ENCODE measurements around the gene SPAG6. TPM values are rescaled to one million over a fixed set of nuclear protein-coding genes. Genes with fewer than 3 reads are reported as not detected.

SPAG6 gene
- total RNA-seq, 2 experiments from 2014 or later, result not detected

GRCh38 chr10:22333975-22334282, 11.4 kb upstream of the SPAG6 start:
- CTCF ChIA-PET, result no interaction called here
- Histone ChIP-seq H3K4me3 (ENCODE audit: low read length) (no peak overlapping the region), H3K4me1 (ENCODE audit: insufficient read depth, low read length) (peaks cover 39% of the 10 kb centered on the region), H3K27me3 (ENCODE audit: control insufficient read depth in 1 of 2, insufficient read depth in 2 of 2, low read length in 2 of 2) (peaks cover 33 to 53% of the 10 kb centered on the region in 2 experiments), H3K9me3 (ENCODE audit: control insufficient read depth in 1 of 2, insufficient read depth in 1 of 2, low read length in 2 of 2) (peaks cover 13 to 33% of the 10 kb centered on the region in 2 experiments), H3K36me3 (ENCODE audit: insufficient read depth, low read length) (peaks cover 12% of the 10 kb centered on the region), H3K27ac (ENCODE audit: low read depth in 1 of 2, low read length in 2 of 2) (no peak overlapping the region)
- peaks cover 4% of the 10 kb centered on the region for H3K9me3 Mint-ChIP-seq
- H3K27ac Mint-ChIP-seq, result peak overlapping the region; percentile 85
- H3K36me3 Mint-ChIP-seq (ENCODE audit: low read depth), result peaks cover 28% of the 10 kb centered on the region
- intact Hi-C loops (cut with DNase I, micrococcal nuclease), result loop anchor here (1.0 to 5.0 kb wide), 2 partner anchors 10 to 77 kb away; no protein-coding TSS in a partner anchor
- no peak for TF ChIP-seq CTCF (IDR thresholded peaks at IDR 0.05)
- H3K4me3 Mint-ChIP-seq, result peak overlapping the region; percentile 85
- no peak for DNase-seq
- no peak for ATAC-seq (ENCODE audit: poor library complexity)
- POLR2A ChIA-PET, result no interaction called here
- peaks cover 61% of the 10 kb centered on the region for H3K27me3 Mint-ChIP-seq
- H3K4me1 Mint-ChIP-seq (ENCODE audit: low read depth), result peaks cover 39% of the 10 kb centered on the region

GRCh38 chr10:22334414-22335172, 10.7 kb upstream of the SPAG6 start:
- H3K9me3 ChIP-seq (ENCODE audit: control insufficient read depth in 1 of 2, insufficient read depth in 1 of 2, low read length in 2 of 2), result peaks cover 20 to 33% of the 10 kb centered on the region in 2 experiments
- H3K27ac ChIP-seq (ENCODE audit: low read depth in 1 of 2, low read length in 2 of 2), result peak overlapping the region in 1 of 2 donors; percentile 30
- H3K4me1 Mint-ChIP-seq (ENCODE audit: low read depth), result peaks cover 41% of the 10 kb centered on the region
- H3K4me3 Mint-ChIP-seq, result peak overlapping the region; percentile 93
- ChIA-PET POLR2A (no interaction called here), CTCF (no interaction called here)
- H3K9me3 Mint-ChIP-seq, result peaks cover 4% of the 10 kb centered on the region
- TF ChIP-seq CTCF (IDR thresholded peaks at IDR 0.05), result no peak
- peaks cover 22% of the 10 kb centered on the region for H3K36me3 Mint-ChIP-seq (ENCODE audit: low read depth)
- ATAC-seq (ENCODE audit: poor library complexity) (no peak), DNase-seq (peak in 3 of 14 experiments; percentile 5 to 46 (median 35))
- H3K27me3 Mint-ChIP-seq, result peaks cover 64% of the 10 kb centered on the region
- intact Hi-C loops (cut with DNase I, micrococcal nuclease), result loop anchor here in 1 of 2 experiments (1.0 to 5.0 kb wide), 2 partner anchors 10 to 77 kb away; no protein-coding TSS in a partner anchor
- H3K27me3 ChIP-seq (ENCODE audit: control insufficient read depth in 1 of 2, insufficient read depth in 2 of 2, low read length in 2 of 2), result peaks cover 35 to 60% of the 10 kb centered on the region in 2 experiments
- H3K27ac Mint-ChIP-seq, result peak overlapping the region; percentile 96
- H3K4me1 ChIP-seq (ENCODE audit: insufficient read depth, low read length), result peaks cover 39% of the 10 kb centered on the region
- peak overlapping the region; percentile 52 for H3K4me3 ChIP-seq (ENCODE audit: low read length)
- H3K36me3 ChIP-seq (ENCODE audit: insufficient read depth, low read length), result peaks cover 6% of the 10 kb centered on the region

GRCh38 chr10:22335173-22335933, 9.9 kb upstream of the SPAG6 start:
- ChIA-PET CTCF (no interaction called here), POLR2A (no interaction called here)
- TF ChIP-seq CTCF (IDR thresholded peaks at IDR 0.05), result no peak
- H3K36me3 ChIP-seq (ENCODE audit: insufficient read depth, low read length), result no peaks in the 10 kb centered on the region
- peak in 13 of 14 experiments; percentile 46 to 93 (median 67) for DNase-seq
- Mint-ChIP-seq H3K27ac (peak overlapping the region; percentile 96), H3K4me1 (ENCODE audit: low read depth) (peaks cover 48% of the 10 kb centered on the region), H3K27me3 (peaks cover 66% of the 10 kb centered on the region), H3K36me3 (ENCODE audit: low read depth) (peaks cover 23% of the 10 kb centered on the region), H3K4me3 (peak overlapping the region; percentile 93), H3K9me3 (peaks cover 7% of the 10 kb centered on the region)
- H3K27me3 ChIP-seq (ENCODE audit: control insufficient read depth in 1 of 2, insufficient read depth in 2 of 2, low read length in 2 of 2), result peaks cover 35 to 64% of the 10 kb centered on the region in 2 experiments
- ATAC-seq (ENCODE audit: poor library complexity), result peak; percentile 87
- intact Hi-C loops (cut with DNase I, micrococcal nuclease), result loop anchor here in 1 of 2 experiments (1.0 kb wide), 1 partner anchor 11 kb away; no protein-coding TSS in a partner anchor
- H3K27ac ChIP-seq (ENCODE audit: low read depth in 1 of 2, low read length in 2 of 2), result peak overlapping the region in 1 of 2 donors; percentile 30
- H3K4me3 ChIP-seq (ENCODE audit: low read length), result peak overlapping the region; percentile 52
- H3K4me1 ChIP-seq (ENCODE audit: insufficient read depth, low read length), result peaks cover 45% of the 10 kb centered on the region
- H3K9me3 ChIP-seq (ENCODE audit: control insufficient read depth in 1 of 2, insufficient read depth in 1 of 2, low read length in 2 of 2), result peaks cover 20 to 33% of the 10 kb centered on the region in 2 experiments

All from CD4-positive, alpha-beta T cell (primary cell).